ENCODE data around the gene DNAH7. TPM values are rescaled to one million over a fixed set of nuclear protein-coding genes. Genes with fewer than 3 reads are reported as not detected.

DNAH7 gene
- total and polyA plus RNA-seq, 2 donors (not counting 1 experiment from before 2014, with no cell fraction given) = 0.01 to 0.05 TPM

- Mint-ChIP-seq H3K27me3 (no peaks in the 10 kb centered on the region), H3K9me3 (ENCODE audit: insufficient read depth) (peaks cover under 1% of the 10 kb centered on the region), H3K4me1 (no peaks in the 10 kb centered on the region), H3K4me3 (no peak overlapping the region), H3K27ac (no peak overlapping the region)
- Histone ChIP-seq H3K9me3 (ENCODE audit: control extremely low read depth in 1 of 3, control insufficient read depth in 2 of 3, insufficient read depth in 1 of 3, low read length in 2 of 3) (peaks cover 0 to 9% (median 0%) of the 10 kb centered on the region in 3 donors), H3K79me2 (ENCODE audit: control insufficient read depth, insufficient read depth, low read length) (no peaks in the 10 kb centered on the region), H3K9ac (ENCODE audit: low read length) (no peak overlapping the region), H3K4me3 (ENCODE audit: control extremely low read depth in 1 of 5, extremely low read depth in 1 of 5, insufficient read depth in 1 of 5, low read depth in 2 of 5, low read length in 4 of 5) (no peak overlapping the region), H3K27me3 (replicated peaks in 1 of 4; ENCODE audit: control extremely low read depth in 1 of 4, control insufficient read depth in 3 of 4, insufficient read depth in 4 of 4, low read length in 3 of 4) (no peaks in the 10 kb centered on the region), H4K20me1 (ENCODE audit: control insufficient read depth, insufficient read depth, low read length, poor library complexity, severe bottlenecking) (no peaks in the 10 kb centered on the region), H3K4me2 (replicated peaks; ENCODE audit: low read depth, low read length, poor library complexity, severe bottlenecking) (no peak overlapping the region), H3K36me3 (replicated peaks in 1 of 2; ENCODE audit: control extremely low read depth in 1 of 2, control insufficient read depth in 1 of 2, extremely low read depth in 1 of 2, insufficient read depth in 2 of 2, low read length in 1 of 2) (peaks cover 0 to 4% of the 10 kb centered on the region in 2 experiments), H3K4me1 (ENCODE audit: control insufficient read depth in 2 of 2, insufficient read depth in 2 of 2, low read length in 2 of 2) (no peaks in the 10 kb centered on the region), H3K27ac (ENCODE audit: low read length in 2 of 2) (no peak overlapping the region), H2AFZ (ENCODE audit: insufficient read depth, low read depth, low read length, poor library complexity, severe bottlenecking) (no peak overlapping the region)
- DNase-seq = no peak
- WGBS (ENCODE audit: insufficient coverage) = no CpG with 5 or more reads among the region's 1 CpG
- ChIA-PET POLR2A (interaction anchor here (0.6 kb wide), 1 partner anchor 291 kb away, joined by 3 read pairs; no protein-coding TSS in a partner anchor), CTCF (no interaction called here)
- TF ChIP-seq EZH2 (IDR thresholded peaks at IDR 0.05; ENCODE audit: borderline replicate concordance, insufficient read depth, low read depth, low read length, poor library complexity, severe bottlenecking) = no peak
- TF ChIP-seq CTCF (IDR thresholded peaks at IDR 0.05) = no peak
- intact Hi-C loops (cut with micrococcal nuclease) = no loop called here
- no peak for ATAC-seq (ENCODE audit: low read depth)
Measured at GRCh38 chr2:195741191-195741590, 327.4 kb downstream of the DNAH7 start.

GRCh38 chr2:195737511-195738325, 330.9 kb downstream of the DNAH7 start:
- intact Hi-C loops (cut with micrococcal nuclease) = no loop called here
- WGBS (ENCODE audit: insufficient coverage) = 100% methylated on average over 1 of the region's 5 CpGs
- Histone ChIP-seq H2AFZ (ENCODE audit: insufficient read depth, low read depth, low read length, poor library complexity, severe bottlenecking) (no peak overlapping the region), H3K4me3 (ENCODE audit: control extremely low read depth in 1 of 5, extremely low read depth in 1 of 5, insufficient read depth in 1 of 5, low read depth in 2 of 5, low read length in 4 of 5) (no peak overlapping the region), H4K20me1 (ENCODE audit: control insufficient read depth, insufficient read depth, low read length, poor library complexity, severe bottlenecking) (no peaks in the 10 kb centered on the region), H3K79me2 (ENCODE audit: control insufficient read depth, insufficient read depth, low read length) (no peaks in the 10 kb centered on the region), H3K4me1 (ENCODE audit: control insufficient read depth in 2 of 2, insufficient read depth in 2 of 2, low read length in 2 of 2) (no peaks in the 10 kb centered on the region), H3K9me3 (ENCODE audit: control extremely low read depth in 1 of 3, control insufficient read depth in 2 of 3, insufficient read depth in 1 of 3, low read length in 2 of 3) (no peaks in the 10 kb centered on the region), H3K27ac (ENCODE audit: low read length in 2 of 2) (no peak overlapping the region), H3K27me3 (replicated peaks in 1 of 4; ENCODE audit: control extremely low read depth in 1 of 4, control insufficient read depth in 3 of 4, insufficient read depth in 4 of 4, low read length in 3 of 4) (no peaks in the 10 kb centered on the region), H3K36me3 (replicated peaks in 1 of 2; ENCODE audit: control extremely low read depth in 1 of 2, control insufficient read depth in 1 of 2, extremely low read depth in 1 of 2, insufficient read depth in 2 of 2, low read length in 1 of 2) (peaks cover 0 to 12% of the 10 kb centered on the region in 2 experiments), H3K4me2 (replicated peaks; ENCODE audit: low read depth, low read length, poor library complexity, severe bottlenecking) (no peak overlapping the region), H3K9ac (ENCODE audit: low read length) (no peak overlapping the region)
- no peak for DNase-seq
- no peak for TF ChIP-seq CTCF (IDR thresholded peaks at IDR 0.05)
- TF ChIP-seq EZH2 (IDR thresholded peaks at IDR 0.05; ENCODE audit: borderline replicate concordance, insufficient read depth, low read depth, low read length, poor library complexity, severe bottlenecking) = no peak
- Mint-ChIP-seq H3K27ac (no peak overlapping the region), H3K4me3 (no peak overlapping the region), H3K9me3 (ENCODE audit: insufficient read depth) (no peaks in the 10 kb centered on the region), H3K4me1 (no peaks in the 10 kb centered on the region), H3K27me3 (no peaks in the 10 kb centered on the region)
- CTCF ChIA-PET = interaction anchor here (0.7 kb wide), 1 partner anchor 11 kb away, joined by 3 read pairs; no protein-coding TSS in a partner anchor
- POLR2A ChIA-PET = no interaction called here
- ATAC-seq (ENCODE audit: low read depth) = no peak
